GM13977 (cell line): ENCODE results near the gene SCP2D1.
"Not testable (repeated sequence)": the region's sequence is repeated elsewhere in the genome, so short reads cannot be mapped to it uniquely, and the experiment has no call there.

Experiments
- DNase-seq: peaks from one replicate; pipeline ENCODE4 v3.0.0; 2012; ENCODE audit warnings: low spot score
- CTCF ChIP-seq: IDR thresholded peaks from 2 replicates; pipeline ENCODE4 v1.5.1; 2012; ENCODE audit warnings: mild to moderate bottlenecking, control low read depth; ENCODE audit not compliant: insufficient read depth; ENCODE audit errors: extremely low read depth, missing control alignments
- in situ Hi-C: fragments of 300-500 bp; cut with MboI; formaldehyde crosslinking; loops from one replicate; pipeline ENCODE4 v1.12.0; 2022; ENCODE audit warnings: low sequenced_read_pairs, low pct_unique_long_range_greater_than_20kb, mixed read lengths, inconsistent platforms; ENCODE audit not compliant: unreplicated experiment

SCP2D1 gene

GRCh38 chr20:18780385-18781130, 33.0 kb upstream of the SCP2D1 start:
- in situ Hi-C loops = no loop called here
- DNase-seq = no peak
- no peak for TF ChIP-seq CTCF

- no peak for DNase-seq
- in situ Hi-C loops = no loop called here
- TF ChIP-seq CTCF = no peak
Measured at GRCh38 chr20:18781509-18781908, 32.1 kb upstream of the SCP2D1 start.

GRCh38 chr20:18783385-18783959, 30.1 kb upstream of the SCP2D1 start:
- TF ChIP-seq CTCF = no peak
- DNase-seq = no peak
- in situ Hi-C loops = no loop called here

GRCh38 chr20:18787046-18787445, 26.5 kb upstream of the SCP2D1 start:
- DNase-seq, in situ Hi-C loops: not testable (repeated sequence)

- no peak for TF ChIP-seq CTCF
- DNase-seq = no peak
- in situ Hi-C loops = no loop called here
Measured at GRCh38 chr20:18788021-18788420, 25.6 kb upstream of the SCP2D1 start.

GRCh38 chr20:18790787-18791186, 22.8 kb upstream of the SCP2D1 start:
- in situ Hi-C loops = no loop called here
- no peak for TF ChIP-seq CTCF
- DNase-seq = no peak

- peak; percentile 79 for DNase-seq
- in situ Hi-C loops = no loop called here
- TF ChIP-seq CTCF = peak; percentile 29
Measured at GRCh38 chr20:18793625-18794427, 19.8 kb upstream of the SCP2D1 start.
